ENCODE measurements around the gene CACNA1I.

GRCh38 chr22:39534591-39535356, 35.8 kb upstream of the CACNA1I start:
- TF ChIP-seq CTCF (conservative IDR thresholded peaks at IDR 0.05 in 1 of 2, IDR thresholded peaks at IDR 0.05 in 1 of 2; ENCODE audit: extremely low read depth in 1 of 2, insufficient read depth in 1 of 2, low read depth in 1 of 2, low read length in 2 of 2) (peak; percentile 73 to 97), EZH2 (IDR thresholded peaks at IDR 0.05; ENCODE audit: borderline replicate concordance, low read length) (no peak)

All from mammary epithelial cell (primary cell).